Right ventricle myocardium superior (tissue), 1 donor: Measurements from ENCODE around the gene AGRP. TPM values are rescaled to one million over a fixed set of nuclear protein-coding genes. Genes with fewer than 3 reads are reported as not detected.

Experiments
- ATAC-seq: fragments of 200-7000 bp; cut with Tn5 transposase; one replicate; pipeline ENCODE4 v1.9.1; 2020; ENCODE audit warnings: mild to moderate bottlenecking; ENCODE audit not compliant: poor library complexity
- DNase-seq: peaks from one replicate; pipeline ENCODE4 v3.0.0-alpha.2; 2020
- intact Hi-C: fragments of 100-400 bp; cut with DNase I; formaldehyde crosslinking; loops from one replicate; pipeline ENCODE4 v1.11.2; 2022
- total RNA-seq: library from RNA; stranded (reverse); fragmentation: NEBNext Ultra II Directional; extraction: Animal tissue kit (Norgen Biotek cat#: 25700); gene quantifications from one replicate; pipeline ENCODE4 v1.2.1, GENCODE V29; 2021
- donor health status: DM: no; HTN: yes; CAD: no; lungs with severe emphysema.

The AGRP gene
- total RNA-seq, 1 donor from 2014 or later, result not detected

DNA sequence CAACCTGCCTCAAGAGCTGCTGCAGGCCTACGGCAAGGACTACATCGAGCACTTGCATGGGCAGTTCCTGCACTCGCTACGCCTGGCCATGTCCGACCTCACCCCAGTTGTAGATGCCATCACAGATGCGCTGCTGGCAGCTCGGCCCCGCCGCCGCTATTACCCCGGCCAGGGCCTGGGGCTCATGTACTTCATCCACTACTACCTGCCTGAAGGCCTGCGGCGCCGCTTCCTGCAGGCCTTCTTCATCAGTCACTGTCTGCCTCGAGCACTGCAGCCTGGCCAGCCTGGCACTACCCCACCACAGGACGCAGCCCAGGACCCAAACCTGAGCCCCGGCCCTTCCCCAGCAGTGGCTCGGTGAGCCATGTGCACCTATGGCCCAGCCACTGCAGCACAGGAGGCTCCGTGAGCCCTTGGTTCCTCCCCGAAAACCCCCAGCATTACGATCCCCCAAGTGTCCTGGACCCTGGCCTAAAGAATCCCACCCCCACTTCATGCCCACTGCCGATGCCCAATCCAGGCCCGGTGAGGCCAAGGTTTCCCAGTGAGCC is 46.6 kb downstream of the AGRP start:
- ATAC-seq (no peak), DNase-seq (no peak)
- intact Hi-C loops, result no loop called here

DNA sequence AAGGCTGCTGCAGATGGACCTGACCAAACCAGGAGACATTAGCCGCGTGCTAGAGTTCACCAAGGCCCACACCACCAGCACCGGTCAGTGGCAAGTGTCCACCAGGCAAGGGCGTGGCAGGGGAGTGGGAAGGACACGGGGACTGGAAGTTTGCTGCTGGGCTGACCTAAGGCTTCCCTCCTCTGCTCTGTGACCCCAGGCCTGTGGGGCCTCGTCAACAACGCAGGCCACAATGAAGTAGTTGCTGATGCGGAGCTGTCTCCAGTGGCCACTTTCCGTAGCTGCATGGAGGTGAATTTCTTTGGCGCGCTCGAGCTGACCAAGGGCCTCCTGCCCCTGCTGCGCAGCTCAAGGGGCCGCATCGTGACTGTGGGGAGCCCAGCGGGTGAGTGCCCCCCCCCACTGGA is 47.6 kb downstream of the AGRP start:
- ATAC-seq (no peak), DNase-seq (no peak)
- intact Hi-C loops, result no loop called here

- DNase-seq (no peak), ATAC-seq (no peak)
- intact Hi-C loops, result no loop called here
Observed at GRCh38 chr16:67433131-67433719, 50.1 kb downstream of the AGRP start.

Other genes starting within 250 kb of the AGRP start
- 13.5 TPM for gene FHOD1, start 236.1 kb downstream of the AGRP start, total RNA-seq
- 0.83 TPM for gene SLC9A5, start 234.6 kb downstream of the AGRP start, total RNA-seq
- 0.89 TPM for gene PLEKHG4, start 204.0 kb downstream of the AGRP start, total RNA-seq
- not detected for gene KCTD19, start 156.8 kb downstream of the AGRP start, total RNA-seq
- not detected for gene LRRC36, start 156.7 kb downstream of the AGRP start, total RNA-seq
- gene TPPP3, start 90.0 kb downstream of the AGRP start, total RNA-seq, result 8.9 TPM
- 3.4 TPM for gene ZDHHC1, start 67.1 kb downstream of the AGRP start, total RNA-seq
- gene HSD11B2, start 52.4 kb downstream of the AGRP start, total RNA-seq, result 0.89 TPM
- gene ATP6V0D1, start 2.4 kb downstream of the AGRP start, total RNA-seq, result 59.9 TPM
- 73.7 TPM for gene RIPOR1, start 45.3 kb upstream of the AGRP start, total RNA-seq
- 24.9 TPM for gene CTCF, start 79.0 kb upstream of the AGRP start, total RNA-seq
- 0.05 TPM for gene CARMIL2, start 161.6 kb upstream of the AGRP start, total RNA-seq
- 7.1 TPM for gene ACD, start 176.7 kb upstream of the AGRP start, total RNA-seq
- 3.2 TPM for gene PARD6A, start 177.4 kb upstream of the AGRP start, total RNA-seq
- 8.8 TPM for gene ENKD1, start 183.2 kb upstream of the AGRP start, total RNA-seq
- 4.3 TPM for gene C16orf86, start 183.3 kb upstream of the AGRP start, total RNA-seq
- 7.8 TPM for gene GFOD2, start 235.8 kb upstream of the AGRP start, total RNA-seq